ENCODE data around the gene NUP85.
A peak's percentile ranks its signal among the peaks of the same experiment; 100 is the strongest.
"Not testable (repeated sequence)": the region's sequence is repeated elsewhere in the genome, so short reads cannot be mapped to it uniquely, and the experiment has no call there.

The NUP85 gene

GRCh38 chr17:75269844-75270217 is 64.4 kb downstream of the NUP85 start:
- DNase-seq: no peak

DNA sequence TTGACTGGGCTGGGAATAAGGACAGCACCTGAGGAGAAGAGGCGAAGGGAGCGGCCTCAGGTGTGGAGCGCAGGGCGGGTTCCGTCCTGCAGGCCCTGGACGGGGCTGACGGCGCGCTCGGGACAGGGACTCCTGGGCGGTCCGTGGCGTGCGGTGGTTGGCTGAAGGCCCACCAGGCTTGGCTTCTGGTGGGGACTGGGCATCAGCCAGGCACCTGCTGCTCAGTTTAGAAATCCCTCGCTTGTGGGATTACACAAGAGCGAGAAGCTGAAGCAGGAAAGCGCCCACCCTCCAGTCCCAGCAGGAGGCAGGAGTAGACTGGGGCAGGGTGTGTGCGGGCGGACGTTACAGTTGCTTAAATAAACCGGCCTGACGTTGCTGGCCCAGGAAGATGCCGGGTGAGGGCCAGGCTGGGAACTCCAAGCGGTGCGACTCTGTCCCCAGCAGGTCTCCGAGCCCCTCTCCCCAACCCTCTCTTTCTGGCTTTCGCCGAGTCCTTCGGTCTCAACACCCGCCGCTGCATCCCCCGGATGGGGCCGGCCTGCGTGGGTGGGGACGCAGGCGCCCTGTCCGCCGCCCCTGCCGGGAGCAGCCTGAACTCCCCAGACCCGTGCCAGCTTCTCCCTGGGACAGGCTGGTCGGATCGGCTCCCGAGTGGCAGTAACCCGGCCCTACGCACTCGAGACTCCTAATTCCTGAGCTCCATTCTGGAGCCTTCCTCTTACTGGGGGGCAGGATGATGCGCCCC is 64.9 kb downstream of the NUP85 start:
- peak; percentile 75 to 78 for DNase-seq

DNA sequence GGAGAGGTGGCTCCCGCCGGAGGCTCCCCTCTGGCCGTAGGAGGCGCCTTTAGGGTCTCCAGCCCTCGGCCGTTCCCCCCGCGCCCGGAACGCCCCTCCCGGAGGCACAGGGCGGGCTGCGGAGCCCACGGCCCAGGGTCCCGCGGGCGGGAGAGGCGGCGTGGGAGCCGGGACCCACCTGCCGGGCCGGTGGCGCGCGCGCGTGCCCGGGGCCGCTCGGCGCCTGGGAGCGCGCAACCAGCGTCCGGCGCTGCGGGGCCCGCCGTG is 65.4 kb downstream of the NUP85 start, which contains the start of gene MIF4GD:
MIF4GD (minus strand) TSS at position 266 of the 267 bp plus-strand sequence. CDS start 1,036 bp downstream, outside the sequence.
- DNase-seq: peak in 1 of 2 experiments; percentile 58

GRCh38 chr17:75271233-75271954 is 65.9 kb downstream of the NUP85 start:
- DNase-seq: peak in 1 of 2 experiments; percentile 79

- peak; percentile 20 to 27 for DNase-seq
These were observed 66.7 kb downstream of the NUP85 start for GRCh38 chr17:75271955-75272847.

GRCh38 chr17:75272848-75273184 is 67.3 kb downstream of the NUP85 start:
- DNase-seq: no peak

DNA sequence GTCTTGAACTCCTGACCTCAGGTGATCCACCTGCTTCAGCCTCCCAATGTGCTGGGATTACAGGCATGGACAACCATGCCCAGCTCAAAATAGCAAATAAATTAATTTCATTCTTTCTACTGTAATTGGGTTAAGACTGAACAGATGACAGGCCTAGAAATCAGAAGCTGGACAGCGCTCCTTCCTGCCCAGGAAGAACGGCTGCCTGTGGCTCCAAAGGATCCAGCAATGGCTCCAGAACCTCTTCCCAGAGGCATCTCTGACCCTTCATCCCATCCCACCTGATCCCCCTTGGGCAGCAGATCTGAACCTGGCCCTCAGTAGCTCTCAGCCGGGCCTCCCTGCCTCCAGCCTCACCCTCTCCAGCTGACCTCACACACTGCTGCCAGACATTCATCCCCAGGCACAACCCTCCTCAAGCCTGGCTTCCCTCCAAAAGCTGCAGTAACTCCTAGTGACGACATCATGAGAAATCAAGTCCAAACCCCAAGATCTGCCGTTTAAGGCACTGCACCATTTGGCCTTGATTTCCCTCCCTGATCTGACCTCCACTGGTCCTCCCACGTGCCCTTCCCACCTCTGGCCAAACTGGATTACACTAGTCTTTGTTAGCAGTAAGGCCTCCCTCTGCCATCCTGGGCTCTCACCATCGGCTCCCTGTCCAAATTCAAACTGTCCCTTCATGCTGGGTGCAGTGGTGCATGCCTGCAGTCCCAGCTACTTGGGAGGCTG is 68.7 kb downstream of the NUP85 start:
- no peak for DNase-seq

GRCh38 chr17:75277664-75278071 is 72.2 kb downstream of the NUP85 start:
- DNase-seq: no peak

DNA sequence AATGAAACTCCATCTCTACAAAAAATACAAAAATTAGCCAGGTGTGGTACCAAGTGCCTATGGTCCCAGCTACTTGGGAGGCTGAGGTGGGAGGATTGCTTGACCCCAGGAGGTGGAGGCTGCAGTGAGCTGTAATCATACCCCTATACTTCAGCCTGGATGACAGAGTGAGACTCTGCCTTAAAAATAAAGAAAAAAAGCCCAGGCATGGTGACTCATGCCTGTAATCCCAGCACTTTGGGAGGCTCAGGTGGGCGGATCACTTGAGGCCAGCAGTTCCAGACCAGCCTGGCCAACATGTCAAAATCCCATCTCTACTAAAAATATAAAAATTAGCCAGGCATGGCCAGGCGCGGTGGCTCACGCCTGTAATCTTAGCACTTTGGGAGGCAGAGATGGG is 74.7 kb downstream of the NUP85 start:
- DNase-seq: not testable (repeated sequence)

DNA sequence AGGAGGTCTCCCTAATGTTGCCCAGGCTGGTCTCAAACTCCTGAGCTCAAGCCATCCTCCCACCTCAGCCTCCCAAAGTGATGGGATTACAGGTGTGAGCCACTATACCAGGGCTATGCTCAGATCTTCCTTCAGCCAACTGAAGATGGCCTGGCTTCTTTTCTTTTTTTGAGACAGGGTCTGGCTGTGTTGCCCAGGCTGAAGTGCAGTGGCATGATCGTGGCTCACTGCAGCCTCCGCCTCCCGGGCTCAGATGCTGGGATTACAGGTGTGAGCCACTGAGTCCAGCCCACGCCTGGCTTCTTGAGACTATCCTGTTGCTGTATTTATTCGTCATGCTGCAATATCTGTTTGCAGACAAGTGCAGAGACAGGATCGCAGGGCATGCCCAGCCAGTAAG is 79.6 kb downstream of the NUP85 start:
- no peak for DNase-seq

All from SHP77 (cell line).